Activated CD8-positive, alpha-beta T cell treated with anti-CD3 and anti-CD28 coated beads for 36 hours (primary cell): ENCODE results near the gene VSTM4. TPM values are rescaled to one million over a fixed set of nuclear protein-coding genes. Genes with fewer than 3 reads are reported as not detected.

Source experiments
- ATAC-seq: fragments of 200-7000 bp; cut with Tn5 transposase; one replicate; pipeline ENCODE4 v1.10.0; 2021; ENCODE audit warnings: mild to moderate bottlenecking, moderate library complexity
- CTCF ChIA-PET: fragments of 350-600 bp; sonication (Branson Sonifier 250); formaldehyde crosslinking; loops from one replicate; lab custom pipeline; 2021; ENCODE audit warnings: antibody characterized with exemption; lab: Charles Lee
- POLR2A ChIA-PET: fragments of 350-600 bp; sonication (Branson Sonifier 250); formaldehyde crosslinking; loops from one replicate; lab custom pipeline; 2021; ENCODE audit warnings: antibody characterized with exemption; lab: Charles Lee
- DNase-seq: peaks from one replicate; pipeline ENCODE4 v3.0.0-alpha.2; 2020
- H3K27ac Mint-ChIP-seq: one replicate; pipeline ENCODE4 v1.8.0; 2021; ENCODE audit warnings: mild to moderate bottlenecking, mixed read lengths
- H3K27me3 Mint-ChIP-seq: one replicate; pipeline ENCODE4 v1.8.0; 2021; ENCODE audit warnings: mixed read lengths
- H3K36me3 Mint-ChIP-seq: one replicate; pipeline ENCODE4 v1.8.0; 2021; ENCODE audit warnings: low read depth, mixed read lengths
- H3K4me1 Mint-ChIP-seq: one replicate; pipeline ENCODE4 v1.8.0; 2021; ENCODE audit warnings: low read depth, mixed read lengths
- H3K4me3 Mint-ChIP-seq: one replicate; pipeline ENCODE4 v1.8.0; 2021; ENCODE audit warnings: mild to moderate bottlenecking, moderate library complexity, mixed read lengths
- H3K9me3 Mint-ChIP-seq: one replicate; pipeline ENCODE4 v1.8.0; 2021; ENCODE audit warnings: mixed read lengths
- intact Hi-C: fragments of 100-400 bp; cut with micrococcal nuclease; formaldehyde crosslinking; loops from one replicate; pipeline ENCODE4 v1.10.0; 2022
- total RNA-seq, 2 experiments: library from RNA; stranded (reverse); gene quantifications; one replicate each; pipeline ENCODE4 v1.2.3, GENCODE V29; 2021
- TF ChIP-seq, protein P1 (sequence below): fragments of 200-600 bp; IDR thresholded peaks from one replicate; pipeline ENCODE4 v1.8.0; 2022; ENCODE audit warnings: antibody characterized with exemption, mild to moderate bottlenecking

Gene VSTM4
- total RNA-seq, 2 experiments from 2014 or later: 0.04 to 0.09 TPM

DNA sequence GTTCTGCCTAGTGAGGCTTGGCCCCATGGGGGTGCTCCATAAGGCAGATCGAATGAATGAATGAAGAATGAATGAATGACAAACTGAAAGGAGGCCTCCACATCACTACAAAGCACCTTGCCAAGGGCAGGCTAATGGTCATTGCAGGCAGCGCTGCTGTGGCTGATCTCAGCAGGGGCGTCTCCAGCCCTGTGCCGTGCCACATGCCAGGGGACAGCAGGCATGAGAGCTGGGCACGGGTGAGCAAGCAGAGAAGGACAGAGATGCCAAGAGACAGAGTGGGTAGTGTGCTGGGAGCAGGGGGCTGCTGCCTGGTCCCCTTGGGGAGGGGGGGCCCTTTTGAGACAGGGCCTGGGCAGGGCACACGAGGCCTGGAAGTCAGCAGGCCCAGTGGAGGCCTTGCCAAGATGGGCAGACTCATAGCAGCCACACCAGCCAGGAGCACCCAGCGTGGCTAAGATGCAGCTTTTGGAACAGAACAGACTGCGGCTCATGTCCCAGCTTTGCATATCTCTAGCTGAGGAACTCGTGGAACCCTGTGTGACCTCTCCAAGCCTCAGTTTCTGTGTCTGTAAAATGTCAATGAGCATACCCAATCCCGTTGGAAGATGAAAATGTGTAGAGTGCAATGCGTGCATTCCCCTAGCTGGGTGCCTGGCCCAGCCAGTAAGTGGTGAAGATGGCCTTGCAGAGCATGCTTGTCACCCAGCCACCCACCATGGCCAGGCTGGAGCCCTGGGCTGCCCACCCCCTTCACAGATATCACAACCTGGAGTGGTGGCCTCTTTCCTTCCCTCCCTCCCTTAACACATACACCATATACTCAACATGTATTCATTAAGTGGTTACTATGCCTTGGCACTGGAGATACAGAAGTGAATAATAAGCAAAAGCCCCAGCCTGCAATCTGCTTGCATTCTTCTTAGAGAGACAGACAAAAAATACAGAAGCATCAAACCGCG, 114.6 kb downstream of the VSTM4 start:
- Mint-ChIP-seq H3K4me3 (no peak overlapping the region), H3K4me1 (no peaks in the 10 kb centered on the region)

DNA sequence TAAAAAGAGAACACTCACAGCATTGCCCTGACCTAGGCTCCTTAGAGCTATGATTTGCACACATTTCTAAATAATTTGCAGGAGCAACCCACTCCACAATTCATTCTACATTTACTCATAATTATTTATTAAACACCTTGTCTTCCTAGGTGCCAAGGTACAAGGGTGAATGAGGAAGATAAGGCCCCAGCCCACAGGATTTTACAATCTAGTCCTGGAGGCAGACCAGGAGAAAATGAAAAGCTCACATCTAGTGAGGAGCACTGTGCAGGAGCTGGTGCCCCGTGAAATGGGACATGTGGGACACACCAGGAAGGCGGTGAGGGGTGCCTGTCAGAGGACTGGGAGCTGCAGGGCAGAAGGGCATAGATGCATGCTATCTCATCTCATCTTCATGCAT, 116.0 kb downstream of the VSTM4 start:
- peaks cover 1% of the 10 kb centered on the region for H3K27me3 Mint-ChIP-seq
- no peaks in the 10 kb centered on the region for H3K4me1 Mint-ChIP-seq
- no peak for ATAC-seq
- no peaks in the 10 kb centered on the region for H3K36me3 Mint-ChIP-seq
- ChIA-PET POLR2A (no interaction called here), CTCF (no interaction called here)
- H3K9me3 Mint-ChIP-seq: no peaks in the 10 kb centered on the region
- H3K27ac Mint-ChIP-seq: no peak overlapping the region
- TF ChIP-seq, protein P1, sequence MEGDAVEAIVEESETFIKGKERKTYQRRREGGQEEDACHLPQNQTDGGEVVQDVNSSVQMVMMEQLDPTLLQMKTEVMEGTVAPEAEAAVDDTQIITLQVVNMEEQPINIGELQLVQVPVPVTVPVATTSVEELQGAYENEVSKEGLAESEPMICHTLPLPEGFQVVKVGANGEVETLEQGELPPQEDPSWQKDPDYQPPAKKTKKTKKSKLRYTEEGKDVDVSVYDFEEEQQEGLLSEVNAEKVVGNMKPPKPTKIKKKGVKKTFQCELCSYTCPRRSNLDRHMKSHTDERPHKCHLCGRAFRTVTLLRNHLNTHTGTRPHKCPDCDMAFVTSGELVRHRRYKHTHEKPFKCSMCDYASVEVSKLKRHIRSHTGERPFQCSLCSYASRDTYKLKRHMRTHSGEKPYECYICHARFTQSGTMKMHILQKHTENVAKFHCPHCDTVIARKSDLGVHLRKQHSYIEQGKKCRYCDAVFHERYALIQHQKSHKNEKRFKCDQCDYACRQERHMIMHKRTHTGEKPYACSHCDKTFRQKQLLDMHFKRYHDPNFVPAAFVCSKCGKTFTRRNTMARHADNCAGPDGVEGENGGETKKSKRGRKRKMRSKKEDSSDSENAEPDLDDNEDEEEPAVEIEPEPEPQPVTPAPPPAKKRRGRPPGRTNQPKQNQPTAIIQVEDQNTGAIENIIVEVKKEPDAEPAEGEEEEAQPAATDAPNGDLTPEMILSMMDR: no peak
- H3K4me3 Mint-ChIP-seq: no peak overlapping the region
- intact Hi-C loops: no loop called here
- DNase-seq: no peak

More for the DNA sequence above, 114.6 kb downstream of the VSTM4 start:
- ATAC-seq (no peak), DNase-seq (no peak)
- H3K27me3 Mint-ChIP-seq: peaks cover 1% of the 10 kb centered on the region
- H3K9me3 Mint-ChIP-seq: no peaks in the 10 kb centered on the region
- CTCF ChIA-PET: no interaction called here
- H3K36me3 Mint-ChIP-seq: no peaks in the 10 kb centered on the region
- TF ChIP-seq, protein P1: no peak
- no peak overlapping the region for H3K27ac Mint-ChIP-seq
- intact Hi-C loops: no loop called here
- POLR2A ChIA-PET: no interaction called here

DNA sequence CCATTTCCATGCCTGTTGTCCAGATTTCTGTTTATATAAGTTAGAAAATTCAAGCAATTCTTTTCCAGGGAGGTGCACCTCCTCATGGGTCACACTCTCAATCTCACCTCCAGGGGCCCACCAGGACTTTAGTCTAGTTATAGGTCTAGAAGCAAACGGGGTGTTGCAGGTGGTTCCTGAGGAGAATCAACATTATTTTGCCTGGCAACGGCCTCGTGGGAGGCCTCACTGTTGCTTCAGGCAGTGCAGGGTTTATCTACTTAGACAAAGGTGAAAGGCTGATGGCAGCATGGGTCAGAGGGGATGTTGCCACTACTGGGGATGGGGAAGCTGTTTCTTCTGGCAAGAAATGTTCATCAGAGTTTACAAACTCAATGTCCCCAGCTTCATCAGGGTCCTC, 119.0 kb downstream of the VSTM4 start:
- DNase-seq (no peak), ATAC-seq (no peak)
- intact Hi-C loops: no loop called here
- CTCF ChIA-PET: no interaction called here
- Mint-ChIP-seq H3K27me3 (peaks cover 1% of the 10 kb centered on the region), H3K9me3 (no peaks in the 10 kb centered on the region), H3K4me3 (no peak overlapping the region), H3K27ac (no peak overlapping the region), H3K36me3 (no peaks in the 10 kb centered on the region), H3K4me1 (no peaks in the 10 kb centered on the region)
- POLR2A ChIA-PET: no interaction called here
- TF ChIP-seq, protein P1: no peak

DNA sequence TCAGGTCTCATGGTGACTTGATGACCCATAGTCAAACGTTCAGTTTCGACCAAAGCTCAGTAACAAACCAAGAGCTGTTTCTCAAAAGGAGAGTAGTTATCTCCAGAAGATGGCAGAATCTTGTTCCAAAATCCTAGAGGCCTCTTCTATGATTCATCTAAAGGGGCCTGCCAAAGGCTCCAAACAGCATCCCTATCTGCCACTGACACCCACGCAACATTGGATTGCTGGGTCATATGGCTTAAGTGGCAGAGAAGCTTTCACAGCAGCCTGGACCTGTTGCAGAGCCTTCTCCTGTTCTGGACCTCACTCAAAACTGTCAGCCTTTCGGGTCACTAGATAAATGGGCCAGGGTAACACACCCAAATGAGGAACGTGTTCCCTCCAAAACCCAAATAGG, 121.7 kb downstream of the VSTM4 start:
- ATAC-seq (no peak), DNase-seq (no peak)
- TF ChIP-seq, protein P1: no peak
- H3K4me3 Mint-ChIP-seq: no peak overlapping the region
- POLR2A ChIA-PET: no interaction called here
- H3K27ac Mint-ChIP-seq: no peak overlapping the region
- CTCF ChIA-PET: no interaction called here
- intact Hi-C loops: no loop called here
- no peaks in the 10 kb centered on the region for H3K4me1 Mint-ChIP-seq
- no peaks in the 10 kb centered on the region for H3K36me3 Mint-ChIP-seq
- no peaks in the 10 kb centered on the region for H3K27me3 Mint-ChIP-seq
- no peaks in the 10 kb centered on the region for H3K9me3 Mint-ChIP-seq

DNA sequence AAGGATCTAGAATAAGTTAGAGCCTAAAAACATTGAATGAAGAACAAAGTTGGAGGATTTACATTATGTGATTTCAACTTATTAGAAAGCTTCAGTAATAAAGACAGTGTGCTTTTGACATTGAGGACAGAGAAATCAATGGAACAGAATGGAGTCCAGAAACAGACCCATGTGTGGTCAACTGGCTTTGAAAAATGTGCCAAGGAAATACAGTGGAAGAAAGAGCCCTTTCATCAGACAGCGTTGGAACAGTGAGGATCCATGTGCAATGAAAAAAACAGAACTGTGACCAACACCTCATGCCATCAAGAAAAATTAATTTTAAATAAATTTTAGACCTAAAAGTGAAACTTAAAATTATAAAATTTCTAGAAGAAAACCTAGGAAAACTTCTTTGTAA, 125.1 kb downstream of the VSTM4 start:
- TF ChIP-seq, protein P1: no peak
- intact Hi-C loops: no loop called here
- no peak for ATAC-seq
- ChIA-PET POLR2A (no interaction called here), CTCF (no interaction called here)
- Mint-ChIP-seq H3K27ac (no peak overlapping the region), H3K4me3 (no peak overlapping the region), H3K4me1 (no peaks in the 10 kb centered on the region), H3K9me3 (no peaks in the 10 kb centered on the region), H3K36me3 (no peaks in the 10 kb centered on the region), H3K27me3 (no peaks in the 10 kb centered on the region)
- no peak for DNase-seq
